Loucy (cell line): ENCODE measurements around the gene SMOC1.

Source experiments
- H2AFZ ChIP-seq: fragments of 200-600 bp; sonication (generic); 2 replicates; pipeline ENCODE4 v1.6.0; 2016; ENCODE audit warnings: antibody characterized with exemption, mild to moderate bottlenecking, low read length, moderate library complexity
- H3F3A ChIP-seq: fragments of 200-600 bp; 2 replicates; pipeline ENCODE4 v1.6.0; 2016; ENCODE audit warnings: antibody characterized with exemption, low read depth, mild to moderate bottlenecking
- H3K27me3 ChIP-seq: fragments of 200-600 bp; sonication (generic); 2 replicates; pipeline ENCODE4 v1.6.1; 2014; ENCODE audit warnings: low read length, mild to moderate bottlenecking; ENCODE audit not compliant: insufficient read depth, poor library complexity, severe bottlenecking
- H3K36me3 ChIP-seq: fragments of 200-600 bp; sonication (generic); 2 replicates; pipeline ENCODE4 v1.6.1; 2016; ENCODE audit warnings: low read length; ENCODE audit not compliant: insufficient read depth
- H3K4me1 ChIP-seq: fragments of 200-600 bp; sonication (generic); 2 replicates; pipeline ENCODE4 v1.5.1; 2014; ENCODE audit warnings: low read length, mild to moderate bottlenecking; ENCODE audit not compliant: insufficient read depth, poor library complexity, severe bottlenecking
- H3K4me2 ChIP-seq: fragments of 200-600 bp; sonication (generic); 2 replicates; pipeline ENCODE4 v1.6.0; 2014; ENCODE audit warnings: antibody characterized with exemption, low read length, low read depth, mild to moderate bottlenecking; ENCODE audit not compliant: poor library complexity, severe bottlenecking
- H3K4me3 ChIP-seq: fragments of 200-600 bp; sonication (generic); 2 replicates; pipeline ENCODE4 v1.5.1; 2014; ENCODE audit warnings: low read length, mild to moderate bottlenecking, mixed read lengths; ENCODE audit not compliant: poor library complexity, severe bottlenecking
- H3K79me2 ChIP-seq: fragments of 200-600 bp; sonication (generic); 2 replicates; pipeline ENCODE4 v1.6.1; 2014; ENCODE audit warnings: low read length; ENCODE audit not compliant: insufficient read depth
- H3K9ac ChIP-seq: fragments of 200-600 bp; sonication (generic); 2 replicates; pipeline ENCODE4 v1.6.0; 2014; ENCODE audit warnings: mild to moderate bottlenecking, low read depth, low read length, moderate library complexity; ENCODE audit not compliant: poor library complexity, severe bottlenecking
- H3K9me2 ChIP-seq: fragments of 200-600 bp; sonication (generic); replicated peaks from 2 replicates; pipeline ENCODE4 v1.6.1; 2016; ENCODE audit warnings: low read depth, low read length, mixed read lengths
- H3K9me3 ChIP-seq: fragments of 200-600 bp; sonication (generic); 2 replicates; pipeline ENCODE4 v1.6.1; 2014; ENCODE audit warnings: mild to moderate bottlenecking, antibody characterized with exemption, low read length, low read depth; ENCODE audit not compliant: insufficient read depth
- H4K20me1 ChIP-seq: fragments of 200-600 bp; sonication (generic); 2 replicates; pipeline ENCODE4 v1.6.0; 2014; ENCODE audit warnings: antibody characterized with exemption, low read length, mild to moderate bottlenecking; ENCODE audit not compliant: insufficient read depth, poor library complexity, severe bottlenecking
- CTCF ChIP-seq: fragments of 200-600 bp; sonication (generic); conservative IDR thresholded peaks from 2 replicates; pipeline ENCODE4 v1.5.1; 2014; ENCODE audit warnings: mild to moderate bottlenecking, antibody characterized with exemption, low read length
- EZH2phosphoT487 ChIP-seq: fragments of 200-600 bp; IDR thresholded peaks from 2 replicates; pipeline ENCODE4 v1.6.1; 2018; ENCODE audit warnings: antibody characterized with exemption, mild to moderate bottlenecking, moderate library complexity, borderline replicate concordance

Gene SMOC1

GRCh38 chr14:69945912-69946311 lies 66.7 kb downstream of the SMOC1 start:
- H3K27me3 ChIP-seq: no peaks in the 10 kb centered on the region
- no peaks in the 10 kb centered on the region for H4K20me1 ChIP-seq
- TF ChIP-seq EZH2phosphoT487 (no peak), CTCF (no peak)
- no peak overlapping the region for H2AFZ ChIP-seq
- no peak overlapping the region for H3K9ac ChIP-seq
- H3K79me2 ChIP-seq: no peaks in the 10 kb centered on the region
- H3K4me2 ChIP-seq: no peak overlapping the region
- H3F3A ChIP-seq: no peaks in the 10 kb centered on the region
- no peaks in the 10 kb centered on the region for H3K9me3 ChIP-seq
- H3K4me3 ChIP-seq: no peak overlapping the region
- no peaks in the 10 kb centered on the region for H3K4me1 ChIP-seq
- no peaks in the 10 kb centered on the region for H3K9me2 ChIP-seq
- no peaks in the 10 kb centered on the region for H3K36me3 ChIP-seq

GRCh38 chr14:69948351-69948750 lies 69.1 kb downstream of the SMOC1 start:
- Histone ChIP-seq H3K9me2 (no peaks in the 10 kb centered on the region), H3K27me3 (no peaks in the 10 kb centered on the region), H4K20me1 (no peaks in the 10 kb centered on the region), H3F3A (no peaks in the 10 kb centered on the region), H3K4me3 (no peak overlapping the region), H3K79me2 (no peaks in the 10 kb centered on the region), H3K4me2 (no peak overlapping the region), H3K36me3 (no peaks in the 10 kb centered on the region), H3K9ac (no peak overlapping the region), H3K4me1 (no peaks in the 10 kb centered on the region), H2AFZ (no peak overlapping the region), H3K9me3 (no peaks in the 10 kb centered on the region)
- TF ChIP-seq CTCF: no peak
- TF ChIP-seq EZH2phosphoT487: no peak

GRCh38 chr14:69951263-69951662 lies 72.0 kb downstream of the SMOC1 start:
- no peak overlapping the region for H3K4me3 ChIP-seq
- no peaks in the 10 kb centered on the region for H3K79me2 ChIP-seq
- no peaks in the 10 kb centered on the region for H3K9me3 ChIP-seq
- H4K20me1 ChIP-seq: no peaks in the 10 kb centered on the region
- TF ChIP-seq CTCF: no peak
- no peak for TF ChIP-seq EZH2phosphoT487
- no peaks in the 10 kb centered on the region for H3K4me1 ChIP-seq
- H3K9ac ChIP-seq: no peak overlapping the region
- no peaks in the 10 kb centered on the region for H3K9me2 ChIP-seq
- H3K4me2 ChIP-seq: no peak overlapping the region
- H3K27me3 ChIP-seq: no peaks in the 10 kb centered on the region
- H2AFZ ChIP-seq: no peak overlapping the region
- H3F3A ChIP-seq: no peaks in the 10 kb centered on the region
- no peaks in the 10 kb centered on the region for H3K36me3 ChIP-seq
